GM12878 (cell line): ENCODE data around the gene C1orf52. TPM values are rescaled to one million over a fixed set of nuclear protein-coding genes. Genes with fewer than 3 reads are reported as not detected.

Experiments used
- ATAC-seq: fragments of 200-7000 bp; cut with Tn5 transposase; 3 replicates; pipeline ENCODE4 v1.9.1; 2020; ENCODE audit warnings: mild to moderate bottlenecking, moderate library complexity
- BruUV-seq: library from RNA; stranded (reverse); fragments of 400-500 nt; replicated peaks from 2 replicates; lab custom pipeline; 2021; lab: Mats Ljungman, UMichigan
- CTCF ChIA-PET: fragments of 300-600 bp; sonication (Branson Sonifier 250); formaldehyde crosslinking; extraction: SDS; loops from one replicate; lab custom pipeline; 2021; ENCODE audit warnings: inconsistent platforms; lab: Yijun Ruan, JAX
- POLR2A ChIA-PET: fragments of 350-600 bp; formaldehyde crosslinking; extraction: SDS; loops from one replicate; lab custom pipeline; 2021; ENCODE audit warnings: inconsistent platforms; lab: Charles Lee
- RAD21 ChIA-PET: fragments of 300-600 bp; sonication (Branson Sonifier 250); formaldehyde crosslinking; loops from one replicate; lab custom pipeline; 2023; ENCODE audit warnings: antibody characterized with exemption; ENCODE audit not compliant: unreplicated experiment; lab: Charles Lee
- SMC1A ChIA-PET: fragments of 300-600 bp; sonication (Branson Sonifier 250); formaldehyde crosslinking; loops from one replicate; lab custom pipeline; 2023; ENCODE audit not compliant: unreplicated experiment, uncharacterized antibody; lab: Charles Lee
- DNase-seq: peaks from one replicate; pipeline ENCODE4 v3.0.0-alpha.2; 2011; ENCODE audit warnings: low read depth, low spot score
- FAIRE-seq: peaks from 3 replicates; lab custom pipeline; 2011; peaks lifted over from hg19 to GRCh38; lab: Jason Lieb, UNC
- H2AFZ ChIP-seq: 2 replicates; pipeline ENCODE4 v1.6.0; 2011; ENCODE audit warnings: low read depth, low read length, control low read depth; ENCODE audit not compliant: control insufficient read depth
- H3K27ac ChIP-seq: 2 replicates; pipeline ENCODE4 v1.5.1; 2011; ENCODE audit warnings: control low read depth; ENCODE audit not compliant: control insufficient read depth, insufficient read depth
- H3K27me3 ChIP-seq, 2 experiments: replicated peaks in 1 of 2; 2 replicates each; pipeline versions ENCODE4 v1.6.0 to v1.6.1; 2011; ENCODE audit warnings: low read length in 1 of 2; ENCODE audit not compliant: control insufficient read depth in 2 of 2, insufficient read depth in 2 of 2
- H3K36me3 ChIP-seq, 2 experiments: 2 replicates each; pipeline ENCODE4 v1.5.1; 2011; ENCODE audit warnings: low read length in 1 of 2; ENCODE audit not compliant: control insufficient read depth in 2 of 2, insufficient read depth in 2 of 2
- H3K4me1 ChIP-seq: 2 replicates; pipeline ENCODE4 v1.6.1; 2011; ENCODE audit warnings: mild to moderate bottlenecking, low read length, moderate library complexity, mixed read lengths; ENCODE audit not compliant: control insufficient read depth, insufficient read depth
- H3K4me2 ChIP-seq: 2 replicates; pipeline ENCODE4 v1.6.0; 2011; ENCODE audit warnings: control low read depth; ENCODE audit not compliant: control insufficient read depth, insufficient read depth
- H3K4me3 ChIP-seq: fragments of 200-600 bp; sonication (generic); 2 replicates; pipeline ENCODE4 v1.5.1; 2016
- H3K79me2 ChIP-seq: 2 replicates; pipeline ENCODE4 v1.6.0; 2011; ENCODE audit warnings: low read length; ENCODE audit not compliant: control insufficient read depth, insufficient read depth
- H3K9ac ChIP-seq: 2 replicates; pipeline ENCODE4 v1.8.0; 2011; ENCODE audit warnings: low read length, control low read depth, mixed read lengths; ENCODE audit not compliant: control insufficient read depth, insufficient read depth
- H3K9me3 ChIP-seq: replicated peaks from 3 replicates; pipeline ENCODE4 v1.5.1; 2011; ENCODE audit warnings: mild to moderate bottlenecking, low read length; ENCODE audit not compliant: control insufficient read depth, insufficient read depth
- H4K20me1 ChIP-seq: 2 replicates; pipeline ENCODE4 v1.6.0; 2011; ENCODE audit not compliant: control insufficient read depth, insufficient read depth
- BMI1 ChIP-seq: fragments of 450-650 bp; IDR thresholded peaks from 2 replicates; pipeline ENCODE4 v1.6.1; 2016; ENCODE audit warnings: mild to moderate bottlenecking, moderate library complexity, borderline replicate concordance
- IKZF2 ChIP-seq, 2 experiments: fragments of 450-650 bp; IDR thresholded peaks; 2 replicates each; pipeline ENCODE4 v1.6.1; 2017; ENCODE audit warnings: mild to moderate bottlenecking in 2 of 2, moderate library complexity in 2 of 2
- JUND ChIP-seq: IDR thresholded peaks from 2 replicates; pipeline ENCODE4 v1.6.1; 2012; ENCODE audit warnings: low read depth, mild to moderate bottlenecking, low read length, improper control_type of control experiment, moderate library complexity
- MTA2 ChIP-seq: fragments of 450-650 bp; IDR thresholded peaks from 2 replicates; pipeline ENCODE4 v1.6.1; 2016; ENCODE audit warnings: low read depth, mild to moderate bottlenecking, moderate library complexity
- MTA3 ChIP-seq: IDR thresholded peaks from 2 replicates; pipeline ENCODE4 v1.6.1; 2012; ENCODE audit warnings: low read length, inconsistent platforms, borderline replicate concordance
- NBN ChIP-seq: fragments of 450-650 bp; IDR thresholded peaks from 2 replicates; pipeline ENCODE4 v1.6.1; 2016
- PAX5 ChIP-seq: IDR thresholded peaks from 2 replicates; pipeline ENCODE4 v1.6.1; 2011; ENCODE audit warnings: low read depth, low read length, borderline replicate concordance
- PML ChIP-seq: IDR thresholded peaks from 2 replicates; pipeline ENCODE4 v1.6.1; 2012; ENCODE audit warnings: low read length, inconsistent platforms
- POLR2A ChIP-seq: IDR thresholded peaks from 2 replicates; pipeline ENCODE4 v1.6.1; 2011; ENCODE audit warnings: low read depth, mild to moderate bottlenecking, low read length
- POLR2AphosphoS5 ChIP-seq: IDR thresholded peaks from 2 replicates; pipeline ENCODE4 v1.6.1; 2011; ENCODE audit warnings: mild to moderate bottlenecking, low read length, inconsistent platforms
- POU2F2 ChIP-seq: IDR thresholded peaks from 3 replicates; pipeline ENCODE4 v1.6.1; 2011; ENCODE audit warnings: low read depth, mild to moderate bottlenecking, low read length, borderline replicate concordance
- RELA ChIP-seq: fragments of 450-650 bp; IDR thresholded peaks from 2 replicates; pipeline ENCODE4 v1.8.0; 2014; ENCODE audit warnings: borderline replicate concordance; ENCODE audit not compliant: partially characterized antibody
- SUPT20H ChIP-seq: IDR thresholded peaks from 2 replicates; pipeline ENCODE4 v1.6.1; 2011; ENCODE audit warnings: low read depth, mild to moderate bottlenecking, low read length, moderate library complexity, borderline replicate concordance; ENCODE audit not compliant: control insufficient read depth
- TAF1 ChIP-seq: IDR thresholded peaks from 2 replicates; pipeline ENCODE4 v1.6.1; 2011; ENCODE audit warnings: mild to moderate bottlenecking, low read depth, low read length, borderline replicate concordance
- WGBS: methylation state at CpG from one replicate; pipeline ENCODE4 v1.1.6; 2016; ENCODE audit warnings: low lambda C conversion rate; ENCODE audit not compliant: insufficient replicate concordance, insufficient coverage; ENCODE audit errors: missing lambda C conversion rate; 5-methylcytosine and 5-hydroxymethylcytosine counted together
- in situ Hi-C: fragments of 300-500 bp; cut with MboI; formaldehyde crosslinking; loops from 9 replicates; pipeline ENCODE4 v1.14.3; 2018; ENCODE audit warnings: mixed read lengths
- intact Hi-C: fragments of 100-400 bp; cut with micrococcal nuclease; formaldehyde crosslinking; loops from one replicate; pipeline ENCODE4 v1.14.2; 2022; ENCODE audit not compliant: unreplicated experiment
- polyA plus RNA-seq, 11 experiments: library from polyadenylated mRNA; depleted of rRNA in 4 of 11; unstranded in 6 of 11; stranded (reverse) in 5 of 11; fragments of >200 nt; fragmentation: Nextera tagmentation in 4 of 11; fragmentation: Illumina TruSeq in 1 of 11; extraction: Ambion mirVana in 4 of 11; extraction: Trizol in 1 of 11; gene quantifications; 1 replicate in 1 of 11; 2 replicates in 10 of 11; pipeline versions ENCODE4 v1.2.1 to v1.2.3, GENCODE V29; 2011 to 2016; ENCODE audit warnings: inconsistent platforms in 2 of 11, missing spikeins in 2 of 11, low read depth in 1 of 11
- total RNA-seq, 4 experiments: library from RNA; depleted of rRNA in 3 of 4; stranded (reverse); fragments of >200 nt in 3 of 4; fragmentation: Illumina TruSeq in 1 of 4; extraction: Trizol in 1 of 4; gene quantifications; 2 replicates each; pipeline versions ENCODE4 v1.2.1 to v1.2.3, GENCODE V29; 2013 to 2021
- TF ChIP-seq, protein P1 (sequence below): fragments of 450-650 bp; IDR thresholded peaks from 2 replicates; pipeline ENCODE4 v1.6.1; 2017; ENCODE audit warnings: low read depth, mild to moderate bottlenecking, moderate library complexity
- TF ChIP-seq, protein P2 (sequence below): fragments of 450-650 bp; IDR thresholded peaks from 2 replicates; pipeline ENCODE4 v1.6.1; 2016; ENCODE audit warnings: mild to moderate bottlenecking
- TF ChIP-seq, protein P3 (sequence below): fragments of 450-650 bp; IDR thresholded peaks from 2 replicates; pipeline ENCODE4 v1.6.1; 2016; ENCODE audit warnings: mild to moderate bottlenecking, moderate library complexity, borderline replicate concordance

The C1orf52 gene
- total and polyA plus RNA-seq, 10 of the 15 experiments (the other 5 are each of a cell fraction or from before 2014, with no cell fraction given) = 9.4 to 39.5 (median 17.6) TPM

DNA sequence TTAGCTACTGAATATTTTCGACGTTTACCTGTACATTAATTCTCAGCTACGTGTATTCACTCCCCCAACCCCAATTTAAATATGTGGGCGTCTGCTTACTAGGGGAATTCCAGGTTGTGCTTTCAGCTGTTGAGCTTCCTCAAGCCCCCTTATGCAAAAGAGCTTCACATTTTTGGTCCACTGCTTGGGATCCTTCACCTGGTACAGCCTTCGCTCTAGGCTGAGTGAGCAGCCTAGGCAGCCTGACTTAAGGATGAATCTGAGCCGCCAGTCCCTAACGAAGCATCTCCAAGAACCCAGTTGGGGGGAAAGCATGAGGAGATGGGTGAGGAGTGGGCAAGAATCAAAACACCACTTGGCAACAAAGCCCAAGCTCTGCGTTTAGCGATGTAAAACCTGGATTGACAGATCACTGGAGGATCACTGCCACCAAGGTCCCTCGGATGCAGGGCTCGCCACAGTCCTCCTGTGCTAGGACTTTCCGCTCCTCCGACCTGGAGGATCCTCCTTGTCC lies 16.3 kb upstream of the C1orf52 start:
- DNase-seq (no peak), ATAC-seq (peak; percentile 31)
- BruUV-seq = no TSS peak
- H3K4me2 ChIP-seq = peak overlapping the region; percentile 66
- RAD21 ChIA-PET = interaction anchor here (0.6 to 4.1 kb wide), 9 partner anchors 10 to 980 kb away, joined by 3 to 30 read pairs (median 5); partner anchors contain the start of gene C1orf52
- intact Hi-C loops = loop anchor here (1.0 to 2.0 kb wide), 2 partner anchors 16 to 23 kb away; partner anchors contain the start of gene C1orf52
- CTCF ChIA-PET = interaction anchor here (1.2 to 10.6 kb wide), 7 partner anchors 16 to 504 kb away, joined by 3 to 229 read pairs (median 6); partner anchors contain the start of gene C1orf52
- SMC1A ChIA-PET = interaction anchor here (0.6 to 11.2 kb wide), 10 partner anchors 8 to 518 kb away, joined by 3 to 110 read pairs (median 3); partner anchors contain the start of gene C1orf52
- WGBS = under 1% methylated on average over 13 of the region's 13 CpGs
- 0 out of 2 replicates have a peak, but pooled peaks have one; percentile 8 for TF ChIP-seq MTA2
- TF ChIP-seq, protein P1, sequence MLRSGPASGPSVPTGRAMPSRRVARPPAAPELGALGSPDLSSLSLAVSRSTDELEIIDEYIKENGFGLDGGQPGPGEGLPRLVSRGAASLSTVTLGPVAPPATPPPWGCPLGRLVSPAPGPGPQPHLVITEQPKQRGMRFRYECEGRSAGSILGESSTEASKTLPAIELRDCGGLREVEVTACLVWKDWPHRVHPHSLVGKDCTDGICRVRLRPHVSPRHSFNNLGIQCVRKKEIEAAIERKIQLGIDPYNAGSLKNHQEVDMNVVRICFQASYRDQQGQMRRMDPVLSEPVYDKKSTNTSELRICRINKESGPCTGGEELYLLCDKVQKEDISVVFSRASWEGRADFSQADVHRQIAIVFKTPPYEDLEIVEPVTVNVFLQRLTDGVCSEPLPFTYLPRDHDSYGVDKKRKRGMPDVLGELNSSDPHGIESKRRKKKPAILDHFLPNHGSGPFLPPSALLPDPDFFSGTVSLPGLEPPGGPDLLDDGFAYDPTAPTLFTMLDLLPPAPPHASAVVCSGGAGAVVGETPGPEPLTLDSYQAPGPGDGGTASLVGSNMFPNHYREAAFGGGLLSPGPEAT = peak; percentile 35
- TF ChIP-seq, protein P2, sequence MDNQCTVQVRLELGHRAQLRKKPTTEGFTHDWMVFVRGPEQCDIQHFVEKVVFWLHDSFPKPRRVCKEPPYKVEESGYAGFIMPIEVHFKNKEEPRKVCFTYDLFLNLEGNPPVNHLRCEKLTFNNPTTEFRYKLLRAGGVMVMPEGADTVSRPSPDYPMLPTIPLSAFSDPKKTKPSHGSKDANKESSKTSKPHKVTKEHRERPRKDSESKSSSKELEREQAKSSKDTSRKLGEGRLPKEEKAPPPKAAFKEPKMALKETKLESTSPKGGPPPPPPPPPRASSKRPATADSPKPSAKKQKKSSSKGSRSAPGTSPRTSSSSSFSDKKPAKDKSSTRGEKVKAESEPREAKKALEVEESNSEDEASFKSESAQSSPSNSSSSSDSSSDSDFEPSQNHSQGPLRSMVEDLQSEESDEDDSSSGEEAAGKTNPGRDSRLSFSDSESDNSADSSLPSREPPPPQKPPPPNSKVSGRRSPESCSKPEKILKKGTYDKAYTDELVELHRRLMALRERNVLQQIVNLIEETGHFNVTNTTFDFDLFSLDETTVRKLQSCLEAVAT = peak; percentile 59; the same call in 1 of the 2 replicates
- TF ChIP-seq RELA = peak; percentile 69
- TF ChIP-seq POU2F2 = peak; percentile 87
- TF ChIP-seq, protein P3, sequence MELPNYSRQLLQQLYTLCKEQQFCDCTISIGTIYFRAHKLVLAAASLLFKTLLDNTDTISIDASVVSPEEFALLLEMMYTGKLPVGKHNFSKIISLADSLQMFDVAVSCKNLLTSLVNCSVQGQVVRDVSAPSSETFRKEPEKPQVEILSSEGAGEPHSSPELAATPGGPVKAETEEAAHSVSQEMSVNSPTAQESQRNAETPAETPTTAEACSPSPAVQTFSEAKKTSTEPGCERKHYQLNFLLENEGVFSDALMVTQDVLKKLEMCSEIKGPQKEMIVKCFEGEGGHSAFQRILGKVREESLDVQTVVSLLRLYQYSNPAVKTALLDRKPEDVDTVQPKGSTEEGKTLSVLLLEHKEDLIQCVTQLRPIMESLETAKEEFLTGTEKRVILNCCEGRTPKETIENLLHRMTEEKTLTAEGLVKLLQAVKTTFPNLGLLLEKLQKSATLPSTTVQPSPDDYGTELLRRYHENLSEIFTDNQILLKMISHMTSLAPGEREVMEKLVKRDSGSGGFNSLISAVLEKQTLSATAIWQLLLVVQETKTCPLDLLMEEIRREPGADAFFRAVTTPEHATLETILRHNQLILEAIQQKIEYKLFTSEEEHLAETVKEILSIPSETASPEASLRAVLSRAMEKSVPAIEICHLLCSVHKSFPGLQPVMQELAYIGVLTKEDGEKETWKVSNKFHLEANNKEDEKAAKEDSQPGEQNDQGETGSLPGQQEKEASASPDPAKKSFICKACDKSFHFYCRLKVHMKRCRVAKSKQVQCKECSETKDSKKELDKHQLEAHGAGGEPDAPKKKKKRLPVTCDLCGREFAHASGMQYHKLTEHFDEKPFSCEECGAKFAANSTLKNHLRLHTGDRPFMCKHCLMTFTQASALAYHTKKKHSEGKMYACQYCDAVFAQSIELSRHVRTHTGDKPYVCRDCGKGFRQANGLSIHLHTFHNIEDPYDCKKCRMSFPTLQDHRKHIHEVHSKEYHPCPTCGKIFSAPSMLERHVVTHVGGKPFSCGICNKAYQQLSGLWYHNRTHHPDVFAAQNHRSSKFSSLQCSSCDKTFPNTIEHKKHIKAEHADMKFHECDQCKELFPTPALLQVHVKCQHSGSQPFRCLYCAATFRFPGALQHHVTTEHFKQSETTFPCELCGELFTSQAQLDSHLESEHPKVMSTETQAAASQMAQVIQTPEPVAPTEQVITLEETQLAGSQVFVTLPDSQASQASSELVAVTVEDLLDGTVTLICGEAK = no peak
- peak; percentile 45; the same call in 1 of the 2 replicates for TF ChIP-seq PML
- TF ChIP-seq SUPT20H = no peak
- no peak for TF ChIP-seq BMI1
- TF ChIP-seq JUND = no peak
- 0 out of 2 replicates have a peak, but pooled peaks have one; percentile 34 for TF ChIP-seq MTA3
- TF ChIP-seq NBN = 0 out of 2 replicates have a peak, but pooled peaks have one; percentile 36
- TF ChIP-seq TAF1 = peak; percentile 77
- 0 out of 2 replicates have a peak, but pooled peaks have one; percentile 11 for TF ChIP-seq PAX5
- peak; percentile 81 for TF ChIP-seq POLR2AphosphoS5
- TF ChIP-seq POLR2A = peak; percentile 46
- no peak for TF ChIP-seq IKZF2 (IDR thresholded peaks at IDR 0.05)
- TF ChIP-seq, all 136 proteins: peak for 12
- no peak for FAIRE-seq
- H4K20me1 ChIP-seq = no peaks in the 10 kb centered on the region
- in situ Hi-C loops = loop anchor here (10.0 kb wide), 1 partner anchor 701 kb away; the partner anchor contains the start of gene CTBS
- POLR2A ChIA-PET = interaction anchor here (0.6 to 7.1 kb wide), 10 partner anchors 14 to 702 kb away, joined by 3 to 61 read pairs (median 6); partner anchors contain the start of genes C1orf52 and CTBS
- peaks cover 4% of the 10 kb centered on the region for H3K4me1 ChIP-seq
- H3K27ac ChIP-seq = peak overlapping the region; percentile 94
- no peaks in the 10 kb centered on the region for H3K9me3 ChIP-seq
- no peaks in the 10 kb centered on the region for H3K27me3 ChIP-seq
- peaks cover 56% of the 10 kb centered on the region for H3K79me2 ChIP-seq
- peak overlapping the region; percentile 90 for H3K9ac ChIP-seq
- peak overlapping the region; percentile 93 for H2AFZ ChIP-seq
- H3K36me3 ChIP-seq = 0 out of 4 replicates have a peak, but pooled peaks cover 0 to 5% of the 10 kb centered on the region in 2 experiments
- H3K4me3 ChIP-seq = peak overlapping the region; percentile 87
